GM21447 (cell line): Measurements from ENCODE around the gene E2F2.

ENCODE experiments used
- ATAC-seq: cut with Tn5 transposase; IDR thresholded peaks from one replicate; pipeline ENCODE4 v1.9.1; 2021; ENCODE audit not compliant: unreplicated experiment

The E2F2 gene

DNA sequence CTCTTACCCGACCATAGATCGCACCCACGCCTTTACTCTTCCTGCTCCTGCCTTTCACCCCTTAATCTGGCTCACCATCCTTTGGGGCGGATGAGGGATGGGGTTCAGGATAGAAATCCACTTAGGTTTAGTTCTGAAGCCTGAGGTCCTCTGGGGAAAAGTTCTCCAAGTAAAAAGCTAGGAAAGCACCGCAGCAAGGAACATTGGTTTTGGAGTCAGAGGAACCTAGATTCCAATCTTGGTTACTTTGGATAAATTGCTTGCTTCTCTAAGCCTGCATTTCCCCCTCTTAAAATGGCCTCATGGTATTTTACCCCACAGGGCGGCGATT, 46.1 kb downstream of the E2F2 start:
- no peak for ATAC-seq

DNA sequence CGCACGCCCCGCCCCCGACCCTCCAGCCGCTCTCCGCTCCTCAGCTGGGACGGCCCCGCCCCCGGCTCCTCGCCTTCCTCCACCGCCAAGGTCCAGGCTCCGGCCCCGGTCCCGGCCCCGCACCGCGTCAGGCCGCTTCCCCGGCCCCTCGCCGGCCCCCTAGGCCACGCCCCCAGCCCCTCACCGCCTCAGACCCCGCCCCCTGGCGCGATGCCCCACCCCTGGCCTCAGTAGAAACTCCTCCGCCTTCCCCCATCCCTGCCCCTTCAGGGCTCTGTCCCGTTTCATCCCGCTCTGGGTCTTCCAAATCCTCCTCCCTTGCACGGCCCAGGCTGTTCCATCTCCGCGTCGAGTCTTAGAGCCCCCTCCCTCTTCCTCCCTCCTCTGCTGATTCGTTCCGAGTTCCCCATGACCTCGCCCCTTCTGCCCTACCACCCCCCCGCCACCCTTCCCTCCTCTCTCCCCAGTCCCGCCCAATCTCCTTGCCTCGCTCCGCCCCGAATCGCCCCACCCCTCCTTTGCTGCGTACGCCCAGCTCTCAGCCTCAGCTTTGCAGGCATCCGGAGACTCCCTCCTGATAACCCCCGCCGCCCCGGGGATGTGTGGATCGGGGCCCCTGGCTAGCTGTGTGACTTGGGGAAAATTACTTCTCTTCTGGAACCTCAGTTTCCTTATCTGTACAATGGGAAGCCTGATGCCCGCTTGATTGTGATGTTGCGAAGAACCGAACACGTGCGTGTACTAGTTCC, 46.6 kb downstream of the E2F2 start:
- peak; percentile 58 for ATAC-seq

DNA sequence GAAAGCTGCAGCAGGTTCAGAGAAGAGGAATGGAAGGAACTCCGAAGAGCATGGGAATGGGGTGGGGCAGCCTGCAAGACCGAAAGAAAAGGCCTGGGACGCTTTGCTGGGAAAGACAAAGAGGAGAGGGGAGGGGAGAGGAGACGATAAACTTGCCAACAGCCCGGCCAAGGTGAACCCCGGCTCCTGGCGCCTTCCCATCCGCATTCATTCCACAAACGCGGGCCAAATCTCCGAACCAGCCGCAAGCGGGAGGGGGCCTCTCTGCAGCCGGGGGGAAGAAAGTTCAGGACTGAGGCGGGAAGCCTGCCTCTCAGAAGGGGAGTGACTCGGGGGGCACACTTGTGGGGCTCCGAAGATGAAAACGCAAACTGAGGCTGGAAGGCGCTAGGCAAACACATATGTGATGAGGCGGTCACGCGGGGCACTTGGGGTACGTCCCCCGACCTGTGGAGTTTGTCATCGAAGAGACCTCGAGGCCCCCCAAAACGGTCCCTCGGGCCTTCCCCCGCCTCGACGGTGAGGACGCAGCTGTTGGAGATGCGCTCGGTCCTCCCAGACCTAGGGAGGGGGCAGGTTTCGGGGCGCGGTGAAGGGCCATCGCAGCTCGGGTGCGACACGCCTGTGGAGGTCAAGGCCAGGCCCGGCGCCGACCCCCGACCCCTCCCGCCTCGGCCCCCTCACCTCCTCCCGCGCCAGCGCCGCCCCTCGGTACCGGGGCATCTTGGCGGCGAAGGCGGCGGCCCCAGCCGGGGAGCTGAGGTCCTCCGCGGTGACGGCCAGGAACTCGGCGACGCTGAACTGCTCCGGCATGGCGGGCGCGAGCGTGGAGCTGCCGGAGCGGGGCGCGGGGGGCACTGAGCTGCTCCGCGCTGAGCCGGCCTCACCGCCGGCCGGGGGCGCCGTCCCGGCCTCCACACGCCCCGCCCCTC, 47.4 kb downstream of the E2F2 start, which contains the start of gene ASAP3:
ASAP3 (minus strand) TSS at position 859 of the 932 bp plus-strand sequence; CDS start at position 813, 46 bp downstream.
- ATAC-seq: no peak

- ATAC-seq: no peak
These were observed 49.1 kb downstream of the E2F2 start for GRCh38 chr1:23481904-23482303.

GRCh38 chr1:23481026-23481597, 49.9 kb downstream of the E2F2 start:
- ATAC-seq: no peak

DNA sequence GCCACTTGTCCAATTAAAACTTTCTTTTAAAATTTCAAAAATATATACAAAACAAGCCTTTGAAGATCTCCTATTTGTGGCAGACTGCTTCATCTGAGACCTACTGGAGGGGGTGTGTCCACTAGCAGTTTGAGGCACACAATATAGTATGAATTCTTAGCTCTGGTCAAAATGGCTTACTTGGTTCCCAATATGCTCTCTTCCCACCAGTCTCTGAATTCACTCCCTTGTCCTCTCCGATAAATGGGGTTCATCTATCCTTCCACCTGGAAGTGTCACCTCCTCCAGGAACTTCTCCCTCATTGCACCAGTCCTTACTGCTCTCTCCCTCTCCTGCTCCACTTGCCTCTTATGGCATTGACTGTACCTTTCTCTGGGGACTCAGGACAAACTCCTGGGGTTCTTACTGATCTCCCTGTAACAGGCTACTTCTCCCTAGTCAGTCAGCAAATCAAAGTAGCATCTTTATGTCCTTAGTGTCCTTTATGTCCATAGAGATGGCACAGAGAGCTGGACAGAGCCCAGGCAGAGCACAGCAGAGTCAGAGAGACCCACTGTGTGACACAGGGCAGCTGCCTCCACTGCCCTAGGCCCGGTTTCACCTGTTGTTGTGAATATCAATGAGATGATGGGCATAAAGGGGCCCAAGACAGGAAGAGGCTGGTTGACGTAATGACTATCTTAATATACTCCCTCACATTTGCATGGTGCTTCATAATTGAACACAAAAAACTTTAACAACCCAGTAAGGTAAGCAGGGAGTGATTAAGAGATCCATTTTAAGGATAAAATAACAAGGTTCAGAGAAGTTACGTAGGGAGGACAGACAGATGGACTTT, 50.6 kb downstream of the E2F2 start:
- ATAC-seq: no peak

DNA sequence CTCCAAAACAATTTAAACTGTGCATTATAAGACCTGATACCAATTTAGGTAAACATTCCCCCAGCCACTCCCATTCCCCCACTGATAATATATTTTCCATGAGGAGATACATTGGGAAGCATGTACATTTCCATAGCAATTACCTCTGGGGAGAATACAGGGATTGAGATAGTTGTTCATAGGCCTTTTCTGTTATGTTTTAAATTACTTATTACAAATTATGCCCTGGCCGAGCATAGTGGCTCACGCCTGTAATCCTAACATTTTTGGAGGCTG, 51.4 kb downstream of the E2F2 start:
- ATAC-seq: no peak

GRCh38 chr1:23478896-23479665, 52.0 kb downstream of the E2F2 start:
- ATAC-seq: no peak

- ATAC-seq: no peak
These were observed 53.5 kb downstream of the E2F2 start for GRCh38 chr1:23477359-23478144.

- no peak for ATAC-seq
These were observed 55.4 kb downstream of the E2F2 start for GRCh38 chr1:23475641-23476040.

DNA sequence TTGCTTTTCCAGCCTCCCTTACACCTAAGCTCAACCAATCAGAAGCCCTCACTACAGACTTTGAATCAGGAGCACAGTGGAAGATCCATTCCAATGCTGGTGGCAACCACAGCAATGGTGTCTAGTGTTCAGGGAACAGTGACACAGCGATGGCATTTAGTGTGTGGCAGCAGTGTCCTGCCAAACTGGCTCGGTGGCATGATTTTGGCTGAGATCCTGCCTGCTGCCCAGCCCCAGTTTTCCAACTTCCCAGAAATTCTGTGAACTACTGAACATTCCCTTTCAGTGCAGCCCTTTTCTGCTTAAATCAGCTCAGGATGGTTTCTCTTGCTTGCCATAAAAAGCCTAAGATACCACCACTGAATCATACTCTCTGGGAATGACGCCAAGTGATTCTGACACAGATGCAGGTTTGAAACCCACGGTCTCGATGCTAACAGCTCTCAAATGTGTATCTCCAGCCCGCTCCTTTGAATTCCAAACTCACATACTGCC, 55.9 kb downstream of the E2F2 start:
- ATAC-seq: no peak

- no peak for ATAC-seq
These were observed 57.8 kb downstream of the E2F2 start for GRCh38 chr1:23473037-23473800.

- ATAC-seq: no peak
These were observed 58.5 kb downstream of the E2F2 start for GRCh38 chr1:23472351-23473036.

DNA sequence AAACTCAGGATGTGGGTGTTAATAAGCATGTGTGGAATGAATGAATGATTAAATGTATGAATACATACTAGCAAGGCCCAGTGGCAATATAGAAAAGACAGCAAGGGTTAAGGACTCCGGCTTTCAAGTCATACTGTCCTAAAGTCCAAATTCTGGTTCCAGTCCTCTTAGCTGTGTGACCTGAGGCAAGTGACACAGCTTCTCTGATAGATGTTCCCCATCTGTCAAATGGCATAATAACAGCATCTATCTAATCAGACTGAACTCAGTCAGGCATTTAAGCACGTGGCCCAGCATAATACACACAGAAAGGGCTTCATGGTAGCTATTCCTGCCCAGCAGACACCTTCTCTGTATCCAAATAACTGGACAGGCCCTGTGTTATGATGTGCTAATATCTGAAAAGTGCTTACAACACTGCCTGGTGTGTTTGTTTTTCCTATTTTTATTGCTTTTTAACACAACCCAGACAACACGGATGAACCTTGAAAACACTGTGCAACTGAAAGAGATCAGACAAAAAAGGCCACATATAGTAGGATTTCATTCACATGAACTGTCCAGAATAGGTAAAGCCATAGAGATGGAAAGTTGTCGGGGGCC, 59.5 kb downstream of the E2F2 start:
- no peak for ATAC-seq

DNA sequence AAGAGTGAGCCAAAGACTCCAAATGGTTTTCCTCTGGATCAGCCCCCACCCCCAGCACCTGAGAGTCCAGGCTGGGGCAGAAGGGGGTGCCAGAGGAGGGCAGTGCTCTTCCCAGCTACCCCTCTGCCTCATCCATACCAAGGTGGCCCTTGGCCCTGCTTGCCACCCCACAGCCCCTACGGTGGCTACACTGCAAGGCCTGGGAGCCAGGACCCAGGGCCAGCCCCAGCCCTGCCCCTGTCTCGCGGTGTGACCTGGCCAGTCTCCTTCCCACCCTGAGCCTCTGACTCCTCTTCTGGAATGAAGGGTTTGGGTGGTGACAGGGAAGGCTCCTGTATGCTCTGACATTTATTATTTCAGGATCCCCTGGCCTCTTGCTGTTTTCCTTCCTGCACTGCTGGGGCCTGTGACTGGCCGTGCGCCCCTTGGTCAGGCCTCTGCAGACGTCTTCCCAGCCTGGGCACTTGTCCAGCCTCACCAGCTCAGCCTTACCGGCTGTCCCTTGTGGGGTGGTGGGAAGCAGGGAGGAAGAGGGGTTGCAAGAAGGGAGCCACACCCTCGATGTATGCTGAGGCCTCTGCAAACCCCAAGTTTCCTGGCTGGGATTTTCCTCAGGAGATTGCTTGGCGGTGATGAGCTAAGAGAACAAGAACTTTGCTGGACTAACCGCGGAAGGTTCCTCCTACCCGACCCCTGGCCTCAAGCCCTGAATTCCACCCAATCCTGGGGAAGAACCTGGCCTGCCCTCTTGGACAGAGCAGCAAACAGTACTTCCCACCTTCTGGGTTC, 60.6 kb downstream of the E2F2 start:
- no peak for ATAC-seq

- ATAC-seq: no peak
These were observed 61.6 kb downstream of the E2F2 start for GRCh38 chr1:23469372-23469982.
